HepG2 (cell line): ENCODE measurements around the gene GNG10. TPM values are rescaled to one million over a fixed set of nuclear protein-coding genes. Genes with fewer than 3 reads are reported as not detected.

ENCODE experiments used
- ATAC-seq: fragments of 200-7000 bp; cut with Tn5 transposase; 3 replicates; pipeline ENCODE4 v1.9.1; 2020; ENCODE audit warnings: mild to moderate bottlenecking, moderate library complexity
- BruUV-seq: library from RNA; stranded (reverse); fragments of 400-500 nt; replicated peaks from 2 replicates; lab custom pipeline; 2021; lab: Mats Ljungman, UMichigan
- CTCF ChIA-PET: fragments of 300-600 bp; formaldehyde crosslinking; extraction: SDS; loops from one replicate; lab custom pipeline; 2021; ENCODE audit warnings: low total read pairs, inconsistent platforms, low intra/inter-chr PET ratio; lab: Yijun Ruan, JAX
- POLR2A ChIA-PET: fragments of 350-600 bp; sonication (Branson Sonifier 250); formaldehyde crosslinking; loops from one replicate; lab custom pipeline; 2020; ENCODE audit warnings: antibody characterized with exemption, inconsistent platforms; lab: Yijun Ruan, JAX
- DNase-seq: peaks from one replicate; pipeline ENCODE4 v3.0.0-alpha.2; 2015; ENCODE audit warnings: low spot score
- FAIRE-seq: peaks from 3 replicates; lab custom pipeline; 2011; peaks lifted over from hg19 to GRCh38; lab: Jason Lieb, UNC
- H2AFZ ChIP-seq: one replicate; pipeline ENCODE4 v1.6.1; 2011; ENCODE audit warnings: low read length, inconsistent platforms
- H3K27ac ChIP-seq: fragments of 300-600 bp; 3 replicates; pipeline ENCODE4 v1.8.0; 2011; ENCODE audit warnings: mixed run types, mild to moderate bottlenecking, mixed read lengths, low read length, inconsistent platforms; ENCODE audit not compliant: insufficient read depth; ENCODE audit errors: extremely low read length
- H3K27me3 ChIP-seq, 2 experiments: fragments of 200-600 bp in 1 of 2; 2 replicates in 1 of 2; 3 replicates in 1 of 2; pipeline versions ENCODE4 v1.6.0 to v1.8.0; 2011; ENCODE audit warnings: low read length in 2 of 2, mild to moderate bottlenecking in 2 of 2, moderate library complexity in 2 of 2, inconsistent platforms in 1 of 2; ENCODE audit not compliant: insufficient read depth in 2 of 2, control insufficient read depth in 1 of 2
- H3K36me3 ChIP-seq, 2 experiments: fragments of 200-600 bp in 1 of 2; replicated peaks in 1 of 2; 2 replicates in 1 of 2; 3 replicates in 1 of 2; pipeline versions ENCODE4 v1.5.1 to v1.8.0; 2011; ENCODE audit warnings: low read length in 2 of 2, inconsistent platforms in 1 of 2; ENCODE audit not compliant: insufficient read depth in 2 of 2, control insufficient read depth in 1 of 2
- H3K4me1 ChIP-seq: 2 replicates; pipeline ENCODE4 v1.5.1; 2012; ENCODE audit warnings: low read length, inconsistent platforms; ENCODE audit not compliant: insufficient read depth
- H3K4me2 ChIP-seq: 2 replicates; pipeline ENCODE4 v1.6.0; 2011; ENCODE audit warnings: low read depth, low read length, inconsistent platforms
- H3K4me3 ChIP-seq, 3 experiments: fragments of 200-600 bp in 1 of 3; sonication (generic), shearing (Covaris generic) in 1 of 3; replicated peaks in 1 of 3; 2 replicates each; pipeline ENCODE4 v1.5.1; 2011 to 2016; ENCODE audit warnings: low read length in 3 of 3, inconsistent platforms in 2 of 3, low read depth in 2 of 3, mild to moderate bottlenecking in 2 of 3, control low read depth in 1 of 3, mixed read lengths in 1 of 3; ENCODE audit not compliant: insufficient read depth in 1 of 3
- H3K79me2 ChIP-seq: one replicate; pipeline ENCODE4 v1.6.1; 2011; ENCODE audit warnings: low read length, inconsistent platforms; ENCODE audit not compliant: insufficient read depth
- H3K9ac ChIP-seq: 2 replicates; pipeline ENCODE4 v1.6.0; 2011; ENCODE audit warnings: mild to moderate bottlenecking, low read depth, low read length, inconsistent platforms; ENCODE audit not compliant: insufficient read depth
- H3K9me3 ChIP-seq: 2 replicates; pipeline ENCODE4 v1.5.1; 2012; ENCODE audit warnings: mild to moderate bottlenecking, low read length
- H4K20me1 ChIP-seq: 2 replicates; pipeline ENCODE4 v1.6.0; 2011; ENCODE audit warnings: inconsistent platforms, mild to moderate bottlenecking, low read length, moderate library complexity; ENCODE audit not compliant: insufficient read depth
- ADNP ChIP-seq: sonication (generic); formaldehyde crosslinking; IDR thresholded peaks from 2 replicates; pipeline ENCODE4 v1.4.0; 2020; ENCODE audit warnings: missing genetic modification reagents
- ARNT ChIP-seq: fragments of 450-650 bp; IDR thresholded peaks from 2 replicates; pipeline ENCODE4 v1.6.1; 2017
- GABPB1 ChIP-seq: IDR thresholded peaks from 2 replicates; pipeline ENCODE4 v1.6.1; 2016; ENCODE audit warnings: mild to moderate bottlenecking, missing genetic modification reagents, moderate library complexity, missing compliant biosample characterization
- HIC2 ChIP-seq: sonication (generic); formaldehyde crosslinking; IDR thresholded peaks from 2 replicates; pipeline ENCODE4 v1.9.0; 2022; ENCODE audit warnings: low read depth, missing genetic modification reagents
- NKX3-1 ChIP-seq: sonication (generic); formaldehyde crosslinking; IDR thresholded peaks from 2 replicates; pipeline ENCODE4 v1.5.0; 2020; ENCODE audit warnings: missing genetic modification reagents
- NR0B2 ChIP-seq: sonication (generic); formaldehyde crosslinking; IDR thresholded peaks from 2 replicates; pipeline ENCODE4 v1.4.0; 2020; ENCODE audit warnings: mild to moderate bottlenecking, missing genetic modification reagents
- NR2C2 ChIP-seq: sonication (generic); formaldehyde crosslinking; IDR thresholded peaks from 2 replicates; pipeline ENCODE4 v1.4.0; 2020; ENCODE audit warnings: missing genetic modification reagents, mild to moderate bottlenecking, moderate library complexity, borderline replicate concordance
- RCOR2 ChIP-seq: IDR thresholded peaks from 2 replicates; pipeline ENCODE4 v1.6.1; 2016; ENCODE audit warnings: missing biosample characterization, missing genetic modification reagents
- REXO4 ChIP-seq: sonication (generic); formaldehyde crosslinking; IDR thresholded peaks from 2 replicates; pipeline ENCODE4 v1.8.0; 2022; ENCODE audit warnings: missing genetic modification reagents, mild to moderate bottlenecking, borderline replicate concordance
- ZNF263 ChIP-seq: sonication (generic); formaldehyde crosslinking; IDR thresholded peaks from 2 replicates; pipeline ENCODE4 v1.4.0; 2020; ENCODE audit warnings: missing genetic modification reagents
- ZNF274 ChIP-seq: sonication (generic); formaldehyde crosslinking; IDR thresholded peaks from 2 replicates; pipeline ENCODE4 v1.5.1; 2020; ENCODE audit warnings: mild to moderate bottlenecking, missing genetic modification reagents
- ZNF3 ChIP-seq: IDR thresholded peaks from 2 replicates; pipeline ENCODE4 v1.7.0; 2017; ENCODE audit warnings: inconsistent platforms
- ZNF414 ChIP-seq: sonication (generic); formaldehyde crosslinking; IDR thresholded peaks from 2 replicates; pipeline ENCODE4 v1.5.0; 2020; ENCODE audit warnings: missing genetic modification reagents
- ZNF446 ChIP-seq: sonication (generic); formaldehyde crosslinking; IDR thresholded peaks from 2 replicates; pipeline ENCODE4 v1.5.0; 2020; ENCODE audit warnings: mild to moderate bottlenecking, missing genetic modification reagents
- ZNF552 ChIP-seq: sonication (generic); formaldehyde crosslinking; IDR thresholded peaks from 2 replicates; pipeline ENCODE4 v1.9.0; 2022; ENCODE audit warnings: missing genetic modification reagents, mild to moderate bottlenecking, borderline replicate concordance
- ZNF883 ChIP-seq: sonication (generic); formaldehyde crosslinking; IDR thresholded peaks from 2 replicates; pipeline ENCODE4 v1.5.1; 2020; ENCODE audit warnings: mild to moderate bottlenecking, missing genetic modification reagents; ENCODE audit errors: not compliant biosample characterization
- WGBS: methylation state at CpG from one replicate; pipeline ENCODE4 v1.1.6; 2017; ENCODE audit warnings: low lambda C conversion rate; 5-methylcytosine and 5-hydroxymethylcytosine counted together
- in situ Hi-C: cut with HindIII; loops from 2 replicates; pipeline ENCODE4 v1.10.0; 2017; ENCODE audit warnings: low pct_unique_long_range_greater_than_20kb; ENCODE audit not compliant: extremely low pct_ligation_motif_present
- intact Hi-C: fragments of 100-400 bp; cut with micrococcal nuclease; formaldehyde crosslinking; loops from one replicate; pipeline ENCODE4 v1.10.0; 2022; ENCODE audit not compliant: unreplicated experiment
- polyA plus RNA-seq, 8 experiments: library from polyadenylated mRNA; depleted of rRNA in 3 of 8; stranded (reverse) in 7 of 8; unstranded in 1 of 8; fragments of >200 nt; fragmentation: Illumina TruSeq in 4 of 8; extraction: Trizol in 4 of 8; gene quantifications; 2 replicates each; pipeline versions ENCODE4 v1.2.1 to v1.2.3, GENCODE V29; 2011 to 2016; ENCODE audit warnings: low read depth in 4 of 8, missing spikeins in 1 of 8, mixed read lengths in 1 of 8; ENCODE audit not compliant: insufficient read depth in 1 of 8
- total RNA-seq, 5 experiments: library from RNA; depleted of rRNA; stranded (reverse); fragments of >200 nt; fragmentation: Illumina TruSeq; extraction: Trizol; gene quantifications; 2 replicates each; pipeline ENCODE4 v1.2.3, GENCODE V29; 2016; ENCODE audit warnings: low read depth in 1 of 5

Gene GNG10
- total and polyA plus RNA-seq, 2 of the 13 experiments (the other 11 are each of a cell fraction or from before 2014, with no cell fraction given) = 29.8 to 32.4 TPM

- Histone ChIP-seq H3K4me2 (no peak overlapping the region), H3K27ac (no peak overlapping the region), H4K20me1 (no peaks in the 10 kb centered on the region), H3K27me3 (no peaks in the 10 kb centered on the region), H3K36me3 (peaks cover 1 to 23% of the 10 kb centered on the region in 2 experiments; a peak in 2 of 5 replicates), H3K79me2 (peaks cover under 1% of the 10 kb centered on the region), H3K4me1 (peaks cover 20% of the 10 kb centered on the region), H3K4me3 (no peak overlapping the region), H3K9me3 (no peaks in the 10 kb centered on the region), H2AFZ (no peak overlapping the region), H3K9ac (no peak overlapping the region)
- ATAC-seq = no peak
- WGBS = 79% methylated on average over 8 of the region's 8 CpGs
- TF ChIP-seq ZNF883 (no peak), ZNF263 (CRISPR knock-in tag) (no peak), ZNF414 (no peak), ZNF552 (CRISPR knock-in tag) (no peak), ZNF274 (CRISPR knock-in tag) (no peak), NR2C2 (CRISPR knock-in tag) (no peak), ADNP (CRISPR knock-in tag) (no peak), RCOR2 (CRISPR knock-in tag) (no peak), ARNT (no peak), NKX3-1 (CRISPR knock-in tag) (no peak), HIC2 (no peak), ZNF3 (CRISPR knock-in tag) (no peak), NR0B2 (CRISPR knock-in tag) (no peak), ZNF446 (CRISPR knock-in tag) (no peak), REXO4 (CRISPR knock-in tag) (no peak), GABPB1 (no peak)
- ChIA-PET POLR2A (interaction anchor here (1.4 kb wide), 1 partner anchor 46 kb away, joined by 5 read pairs; no protein-coding TSS in a partner anchor), CTCF (no interaction called here)
- in situ Hi-C loops (no loop called here), intact Hi-C loops (no loop called here)
- peak; percentile 27 for DNase-seq
- TSS peak; percentile 23 for BruUV-seq
- FAIRE-seq = no peak
Observed at GRCh38 chr9:111644195-111644772, 17.1 kb upstream of the GNG10 start.
